Kidney epithelial cell (primary cell): ENCODE results near the gene OR2T12. TPM values are rescaled to one million over a fixed set of nuclear protein-coding genes. Genes with fewer than 3 reads are reported as not detected.
"Not testable (repeated sequence)": the region's sequence is repeated elsewhere in the genome, so short reads cannot be mapped to it uniquely, and the experiment has no call there.

Source experiments
- DNase-seq: peaks from one replicate; pipeline ENCODE4 v3.0.0-alpha.2; 2010; ENCODE audit warnings: low read depth
- H3K27me3 ChIP-seq: 2 replicates; pipeline ENCODE4 v1.6.0; 2011; ENCODE audit warnings: low read length; ENCODE audit not compliant: control insufficient read depth, insufficient read depth
- H3K36me3 ChIP-seq: 2 replicates; pipeline ENCODE4 v1.5.1; 2011; ENCODE audit warnings: low read length; ENCODE audit not compliant: control insufficient read depth, insufficient read depth
- H3K4me3 ChIP-seq: 2 replicates; pipeline ENCODE4 v1.5.1; 2011; ENCODE audit warnings: low read depth, mild to moderate bottlenecking, control low read depth, low read length
- total RNA-seq: library from RNA; depleted of rRNA; stranded (reverse); fragments of >200 nt; gene quantifications from 2 replicates; pipeline ENCODE4 v1.2.3, GENCODE V29; 2015
- TF ChIP-seq, protein P1 (sequence below): IDR thresholded peaks from 2 replicates; pipeline ENCODE4 v1.5.1; 2011; ENCODE audit warnings: mild to moderate bottlenecking, moderate library complexity, low read length, control low read depth, inconsistent platforms; ENCODE audit not compliant: insufficient read depth, poor library complexity, severe bottlenecking

The OR2T12 gene, protein sequence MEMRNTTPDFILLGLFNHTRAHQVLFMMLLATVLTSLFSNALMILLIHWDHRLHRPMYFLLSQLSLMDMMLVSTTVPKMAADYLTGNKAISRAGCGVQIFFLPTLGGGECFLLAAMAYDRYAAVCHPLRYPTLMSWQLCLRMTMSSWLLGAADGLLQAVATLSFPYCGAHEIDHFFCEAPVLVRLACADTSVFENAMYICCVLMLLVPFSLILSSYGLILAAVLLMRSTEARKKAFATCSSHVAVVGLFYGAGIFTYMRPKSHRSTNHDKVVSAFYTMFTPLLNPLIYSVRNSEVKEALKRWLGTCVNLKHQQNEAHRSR
- not detected in 2 replicates for total RNA-seq

DNA sequence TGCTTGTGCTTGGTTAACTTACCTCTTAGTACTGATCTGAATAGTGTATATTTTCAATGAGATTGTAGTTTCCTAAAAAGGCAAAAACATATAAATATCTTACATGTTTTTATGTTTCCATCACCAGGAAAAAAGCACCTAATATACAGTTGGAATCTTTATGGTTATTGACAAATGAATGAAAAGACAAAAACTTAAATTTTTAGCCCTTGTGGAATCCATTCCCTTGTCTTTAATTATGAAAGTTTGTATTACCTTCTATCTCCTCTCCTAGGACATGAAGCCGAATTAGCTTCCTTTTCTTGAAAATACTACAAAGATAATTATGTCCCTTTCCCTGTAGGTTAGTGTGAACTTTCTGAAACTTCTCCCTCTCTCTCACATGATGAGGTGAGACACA is at the start of gene OR2T12:
OR2T12 (minus strand) TSS at position 101 of the 400 bp plus-strand sequence. CDS start 7,846 bp downstream, outside the sequence.
- TF ChIP-seq, protein P1, sequence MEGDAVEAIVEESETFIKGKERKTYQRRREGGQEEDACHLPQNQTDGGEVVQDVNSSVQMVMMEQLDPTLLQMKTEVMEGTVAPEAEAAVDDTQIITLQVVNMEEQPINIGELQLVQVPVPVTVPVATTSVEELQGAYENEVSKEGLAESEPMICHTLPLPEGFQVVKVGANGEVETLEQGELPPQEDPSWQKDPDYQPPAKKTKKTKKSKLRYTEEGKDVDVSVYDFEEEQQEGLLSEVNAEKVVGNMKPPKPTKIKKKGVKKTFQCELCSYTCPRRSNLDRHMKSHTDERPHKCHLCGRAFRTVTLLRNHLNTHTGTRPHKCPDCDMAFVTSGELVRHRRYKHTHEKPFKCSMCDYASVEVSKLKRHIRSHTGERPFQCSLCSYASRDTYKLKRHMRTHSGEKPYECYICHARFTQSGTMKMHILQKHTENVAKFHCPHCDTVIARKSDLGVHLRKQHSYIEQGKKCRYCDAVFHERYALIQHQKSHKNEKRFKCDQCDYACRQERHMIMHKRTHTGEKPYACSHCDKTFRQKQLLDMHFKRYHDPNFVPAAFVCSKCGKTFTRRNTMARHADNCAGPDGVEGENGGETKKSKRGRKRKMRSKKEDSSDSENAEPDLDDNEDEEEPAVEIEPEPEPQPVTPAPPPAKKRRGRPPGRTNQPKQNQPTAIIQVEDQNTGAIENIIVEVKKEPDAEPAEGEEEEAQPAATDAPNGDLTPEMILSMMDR: no peak
- no peak for DNase-seq
- Histone ChIP-seq H3K36me3 (no peaks in the 10 kb centered on the region), H3K27me3 (no peaks in the 10 kb centered on the region), H3K4me3 (no peak within 1 kb of the TSS)

DNA sequence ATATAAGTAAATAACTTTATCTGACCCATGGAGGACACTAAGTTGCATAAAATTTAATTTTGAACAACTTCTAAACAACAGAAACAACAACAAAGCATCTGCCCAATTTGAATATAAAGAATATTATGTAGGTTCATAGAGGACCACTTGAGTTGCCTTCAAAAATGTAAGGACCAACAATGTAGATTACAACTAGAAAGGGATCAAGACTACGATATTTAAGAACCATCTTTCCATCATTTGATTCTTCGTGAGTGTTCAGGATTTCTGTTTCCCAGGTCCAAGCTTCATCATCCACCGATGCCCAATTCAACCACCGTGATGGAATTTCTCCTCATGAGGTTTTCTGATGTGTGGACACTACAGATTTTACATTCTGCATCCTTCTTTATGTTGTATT is 45.3 kb upstream of the OR2T12 start, which contains the start of gene OR14C36:
OR14C36 (plus strand) TSS at position 301 of the 400 bp plus-strand sequence; CDS start at position 301, 0 bp downstream.
- TF ChIP-seq, protein P1: no peak
- Histone ChIP-seq H3K4me3 (no peak within 1 kb of the TSS), H3K27me3 (no peaks in the 10 kb centered on the region), H3K36me3 (no peaks in the 10 kb centered on the region)
- DNase-seq: no peak

DNA sequence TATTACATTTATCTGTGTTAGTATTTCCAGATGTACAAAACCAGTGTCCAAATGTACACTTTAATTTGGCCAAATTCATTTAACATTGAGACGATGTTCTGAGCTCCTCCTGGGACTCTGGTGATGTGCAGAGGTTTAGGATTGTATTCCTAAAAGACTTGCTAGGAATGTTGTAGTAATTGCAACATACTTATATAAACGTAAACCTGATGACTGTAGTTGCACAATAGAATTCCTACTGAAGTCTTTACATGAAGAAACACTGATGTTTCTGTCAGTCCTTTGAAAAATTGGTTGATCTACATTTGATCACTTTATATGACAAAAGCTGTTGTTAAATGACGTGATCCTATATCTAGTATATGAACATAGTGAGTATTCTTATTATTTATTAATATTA is 40.2 kb upstream of the OR2T12 start:
- Histone ChIP-seq H3K27me3 (no peaks in the 10 kb centered on the region), H3K4me3 (no peak overlapping the region), H3K36me3 (no peaks in the 10 kb centered on the region)
- DNase-seq: no peak
- TF ChIP-seq, protein P1: no peak

DNA sequence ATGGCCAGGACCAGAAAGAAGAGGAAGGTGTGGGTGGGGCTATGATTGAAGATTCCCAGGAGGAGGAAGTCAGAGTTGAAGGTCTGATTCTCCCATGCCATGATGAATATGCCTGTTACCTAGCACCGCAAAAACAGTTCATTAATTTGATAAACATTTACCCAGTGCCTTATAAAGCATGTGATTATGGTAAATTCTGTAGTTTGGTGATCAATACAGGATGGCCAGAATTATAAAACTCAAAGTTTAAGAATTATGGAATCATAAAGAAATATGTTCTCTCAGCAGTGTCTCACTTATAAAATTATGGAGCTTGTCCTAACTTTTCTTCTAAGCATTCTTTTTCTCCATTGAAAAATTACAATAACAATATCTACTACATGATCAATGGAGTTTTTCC is 21.2 kb upstream of the OR2T12 start, which contains the start of gene OR2M7:
OR2M7 (minus strand) TSS at position 101 of the 400 bp plus-strand sequence; CDS start at position 101, 0 bp downstream.
- TF ChIP-seq, protein P1: no peak
- no peak for DNase-seq
- Histone ChIP-seq H3K4me3 (no peak within 1 kb of the TSS), H3K27me3 (no peaks in the 10 kb centered on the region), H3K36me3 (no peaks in the 10 kb centered on the region)

DNA sequence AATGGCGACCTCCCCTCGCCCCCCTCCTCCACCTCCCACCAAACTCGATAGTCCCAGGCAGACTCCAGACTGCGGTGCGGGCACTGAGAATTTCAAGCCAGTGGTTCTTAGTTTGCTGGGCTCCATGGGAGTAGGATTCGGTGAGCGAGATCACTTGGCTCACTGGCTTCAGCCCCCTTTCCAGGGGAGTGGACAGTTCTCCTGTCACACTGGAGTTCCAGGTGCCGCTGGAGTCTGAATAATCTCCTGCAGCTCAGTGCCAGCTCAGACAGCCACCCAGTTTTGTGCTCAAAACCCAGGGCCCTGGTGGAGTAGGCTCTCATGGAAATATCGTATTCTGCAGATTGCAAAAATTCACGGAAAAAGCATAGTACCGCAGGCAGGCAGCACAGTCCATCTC is 13.6 kb upstream of the OR2T12 start:
- no peaks in the 10 kb centered on the region for H3K36me3 ChIP-seq
- H3K4me3 ChIP-seq: no peak overlapping the region
- TF ChIP-seq, protein P1: no peak
- DNase-seq: no peak
- H3K27me3 ChIP-seq: no peaks in the 10 kb centered on the region

DNA sequence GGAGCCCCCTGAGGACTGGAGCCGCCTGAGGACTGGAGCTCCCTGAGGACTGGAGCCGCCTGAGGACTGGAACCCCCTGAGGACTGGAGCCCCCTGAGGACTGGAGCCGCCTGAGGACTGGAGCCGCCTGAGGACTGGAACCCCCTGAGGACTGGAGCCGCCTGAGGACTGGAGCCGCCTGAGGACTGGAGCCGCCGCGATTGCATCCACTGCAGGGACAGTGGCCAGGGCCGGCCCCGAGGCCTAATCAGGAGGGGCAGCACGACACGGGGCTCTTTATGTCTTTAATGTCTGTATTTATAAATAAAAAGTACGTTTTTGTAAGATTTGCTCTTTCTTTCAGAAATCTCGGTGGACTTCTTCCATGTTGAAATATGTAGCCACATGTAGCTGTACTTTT is 3.5 kb upstream of the OR2T12 start:
- H3K4me3 ChIP-seq, DNase-seq, H3K27me3 ChIP-seq, H3K36me3 ChIP-seq: not testable (repeated sequence)
